Osteocyte (in vitro differentiated cells): Measurements from ENCODE around the gene DEPP1. TPM values are rescaled to one million over a fixed set of nuclear protein-coding genes. Genes with fewer than 3 reads are reported as not detected.
A peak's percentile ranks its signal among the peaks of the same experiment; 100 is the strongest.

Experiments
- DNase-seq: peaks from one replicate; pipeline ENCODE4 v3.0.0; 2021; ENCODE audit warnings: mixed read lengths; ENCODE audit not compliant: unreplicated experiment; ENCODE audit errors: extremely low spot score
- H3K27ac Mint-ChIP-seq: one replicate; pipeline ENCODE4 v1.8.0; 2021; ENCODE audit warnings: mild to moderate bottlenecking, mixed read lengths; ENCODE audit not compliant: unreplicated experiment
- H3K27me3 Mint-ChIP-seq: one replicate; pipeline ENCODE4 v1.8.0; 2021; ENCODE audit warnings: mixed read lengths; ENCODE audit not compliant: unreplicated experiment
- H3K36me3 Mint-ChIP-seq: one replicate; pipeline ENCODE4 v1.8.0; 2021; ENCODE audit warnings: mixed read lengths; ENCODE audit not compliant: unreplicated experiment
- H3K4me1 Mint-ChIP-seq: one replicate; pipeline ENCODE4 v1.8.0; 2021; ENCODE audit warnings: mixed read lengths; ENCODE audit not compliant: unreplicated experiment
- H3K4me3 Mint-ChIP-seq: one replicate; pipeline ENCODE4 v1.8.0; 2021; ENCODE audit warnings: mild to moderate bottlenecking, moderate library complexity, mixed read lengths; ENCODE audit not compliant: unreplicated experiment
- H3K9me3 Mint-ChIP-seq: one replicate; pipeline ENCODE4 v1.8.0; 2021; ENCODE audit warnings: mixed read lengths; ENCODE audit not compliant: unreplicated experiment
- CTCF ChIP-seq: fragments of 200-600 bp; sonication (generic); IDR thresholded peaks from 2 replicates; pipeline ENCODE4 v1.5.0; 2021; ENCODE audit warnings: antibody characterized with exemption, mild to moderate bottlenecking, moderate library complexity
- total RNA-seq: library from RNA; stranded (reverse); gene quantifications from 2 replicates; pipeline ENCODE4 v1.2.1, GENCODE V29; 2021

Gene DEPP1
- total RNA-seq, 1 donor from 2014 or later: 10.3 TPM

- H3K36me3 Mint-ChIP-seq: no peaks in the 10 kb centered on the region
- H3K4me1 Mint-ChIP-seq: peaks cover 11% of the 10 kb centered on the region
- H3K9me3 Mint-ChIP-seq: peaks cover 3% of the 10 kb centered on the region
- H3K27ac Mint-ChIP-seq: no peak overlapping the region
- TF ChIP-seq CTCF: no peak
- H3K4me3 Mint-ChIP-seq: no peak overlapping the region
- peaks cover 14% of the 10 kb centered on the region for H3K27me3 Mint-ChIP-seq
- DNase-seq: no peak
Observed at GRCh38 chr10:44931621-44932516, 46.7 kb downstream of the DEPP1 start.

GRCh38 chr10:44930904-44931620, 47.5 kb downstream of the DEPP1 start:
- Mint-ChIP-seq H3K27me3 (peaks cover 14% of the 10 kb centered on the region), H3K4me1 (peaks cover 11% of the 10 kb centered on the region), H3K4me3 (no peak overlapping the region), H3K36me3 (no peaks in the 10 kb centered on the region), H3K27ac (no peak overlapping the region), H3K9me3 (peaks cover 3% of the 10 kb centered on the region)
- TF ChIP-seq CTCF: no peak
- peak; percentile 60 for DNase-seq

- Mint-ChIP-seq H3K27ac (no peak overlapping the region), H3K4me3 (no peak overlapping the region), H3K4me1 (peaks cover 1% of the 10 kb centered on the region), H3K9me3 (no peaks in the 10 kb centered on the region), H3K27me3 (peaks cover 14% of the 10 kb centered on the region), H3K36me3 (no peaks in the 10 kb centered on the region)
- TF ChIP-seq CTCF: no peak
- DNase-seq: no peak
Observed at GRCh38 chr10:44929356-44930255, 49.0 kb downstream of the DEPP1 start.

- H3K4me3 Mint-ChIP-seq: no peak overlapping the region
- no peak overlapping the region for H3K27ac Mint-ChIP-seq
Observed at GRCh38 chr10:44928462-44928861, 50.1 kb downstream of the DEPP1 start.

More at GRCh38 chr10:44928462-44928861, 50.1 kb downstream of the DEPP1 start:
- no peak for TF ChIP-seq CTCF
- DNase-seq: no peak
- H3K4me1 Mint-ChIP-seq: no peaks in the 10 kb centered on the region
- H3K36me3 Mint-ChIP-seq: no peaks in the 10 kb centered on the region
- H3K27me3 Mint-ChIP-seq: peaks cover 14% of the 10 kb centered on the region
- no peaks in the 10 kb centered on the region for H3K9me3 Mint-ChIP-seq
